Left ventricle myocardium inferior (tissue), 1 donor: ENCODE measurements around the gene ATP2A3. TPM values are rescaled to one million over a fixed set of nuclear protein-coding genes. Genes with fewer than 3 reads are reported as not detected.

Experiments
- DNase-seq: peaks from one replicate; pipeline ENCODE4 v3.0.0-alpha.2; 2020
- H3K27ac ChIP-seq: fragments of 200-600 bp; replicated peaks from 2 replicates; pipeline ENCODE4 v1.8.0; 2021
- H3K27me3 ChIP-seq: fragments of 200-600 bp; 2 replicates; pipeline ENCODE4 v1.8.0; 2021; ENCODE audit warnings: low read depth
- H3K36me3 ChIP-seq: fragments of 200-600 bp; 2 replicates; pipeline ENCODE4 v1.8.0; 2021
- H3K4me1 ChIP-seq: fragments of 200-600 bp; 2 replicates; pipeline ENCODE4 v1.8.0; 2021
- H3K4me3 ChIP-seq: fragments of 200-600 bp; 2 replicates; pipeline ENCODE4 v1.8.0; 2021; ENCODE audit warnings: mild to moderate bottlenecking, moderate library complexity
- H3K9me3 ChIP-seq: fragments of 200-600 bp; replicated peaks from 2 replicates; pipeline ENCODE4 v1.8.0; 2021
- intact Hi-C: fragments of 100-400 bp; cut with micrococcal nuclease; formaldehyde crosslinking; loops from one replicate; pipeline ENCODE4 v1.11.0; 2022
- total RNA-seq: library from RNA; stranded (reverse); fragmentation: NEBNext Ultra II Directional; extraction: Animal tissue kit (Norgen Biotek cat#: 25700); gene quantifications from one replicate; pipeline ENCODE4 v1.2.1, GENCODE V29; 2021
- TF ChIP-seq, protein P1 (sequence below): fragments of 200-600 bp; IDR thresholded peaks from 2 replicates; pipeline ENCODE4 v1.8.0; 2021; ENCODE audit warnings: antibody characterized with exemption, mild to moderate bottlenecking, borderline replicate concordance
- donor health status: DM: no; HTN: yes; CAD: no; lungs with severe emphysema.

Gene ATP2A3
- total RNA-seq, 1 donor from 2014 or later, result 8.6 TPM

DNA sequence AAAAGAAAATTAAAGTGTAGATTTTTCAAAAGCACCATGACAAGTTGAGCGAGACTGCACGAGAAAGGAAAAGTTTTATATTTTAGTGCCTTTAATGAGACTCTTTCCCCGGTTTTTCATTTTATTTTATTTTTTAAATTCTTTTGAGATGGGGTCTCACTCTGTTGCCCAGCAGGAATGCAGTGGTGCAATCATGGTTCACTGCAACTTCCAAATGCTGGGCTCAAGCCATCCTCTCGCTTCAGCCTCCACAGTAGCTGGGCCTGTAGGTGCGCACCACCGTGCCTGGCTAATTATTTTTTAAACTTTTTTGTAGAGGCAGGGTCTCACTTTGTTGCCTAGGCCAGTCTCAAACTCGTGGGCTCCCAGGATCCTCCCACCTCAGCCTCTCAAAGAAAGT, 5.7 kb upstream of the ATP2A3 start:
- peaks cover 10% of the 10 kb centered on the region for H3K4me1 ChIP-seq
- no peaks in the 10 kb centered on the region for H3K36me3 ChIP-seq
- intact Hi-C loops, result no loop called here
- H3K27ac ChIP-seq, result no peak overlapping the region
- peaks cover 8% of the 10 kb centered on the region for H3K9me3 ChIP-seq
- no peak overlapping the region for H3K4me3 ChIP-seq
- H3K27me3 ChIP-seq, result peaks cover 14% of the 10 kb centered on the region
- no peak for DNase-seq
- TF ChIP-seq, protein P1, sequence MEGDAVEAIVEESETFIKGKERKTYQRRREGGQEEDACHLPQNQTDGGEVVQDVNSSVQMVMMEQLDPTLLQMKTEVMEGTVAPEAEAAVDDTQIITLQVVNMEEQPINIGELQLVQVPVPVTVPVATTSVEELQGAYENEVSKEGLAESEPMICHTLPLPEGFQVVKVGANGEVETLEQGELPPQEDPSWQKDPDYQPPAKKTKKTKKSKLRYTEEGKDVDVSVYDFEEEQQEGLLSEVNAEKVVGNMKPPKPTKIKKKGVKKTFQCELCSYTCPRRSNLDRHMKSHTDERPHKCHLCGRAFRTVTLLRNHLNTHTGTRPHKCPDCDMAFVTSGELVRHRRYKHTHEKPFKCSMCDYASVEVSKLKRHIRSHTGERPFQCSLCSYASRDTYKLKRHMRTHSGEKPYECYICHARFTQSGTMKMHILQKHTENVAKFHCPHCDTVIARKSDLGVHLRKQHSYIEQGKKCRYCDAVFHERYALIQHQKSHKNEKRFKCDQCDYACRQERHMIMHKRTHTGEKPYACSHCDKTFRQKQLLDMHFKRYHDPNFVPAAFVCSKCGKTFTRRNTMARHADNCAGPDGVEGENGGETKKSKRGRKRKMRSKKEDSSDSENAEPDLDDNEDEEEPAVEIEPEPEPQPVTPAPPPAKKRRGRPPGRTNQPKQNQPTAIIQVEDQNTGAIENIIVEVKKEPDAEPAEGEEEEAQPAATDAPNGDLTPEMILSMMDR, result no peak

DNA sequence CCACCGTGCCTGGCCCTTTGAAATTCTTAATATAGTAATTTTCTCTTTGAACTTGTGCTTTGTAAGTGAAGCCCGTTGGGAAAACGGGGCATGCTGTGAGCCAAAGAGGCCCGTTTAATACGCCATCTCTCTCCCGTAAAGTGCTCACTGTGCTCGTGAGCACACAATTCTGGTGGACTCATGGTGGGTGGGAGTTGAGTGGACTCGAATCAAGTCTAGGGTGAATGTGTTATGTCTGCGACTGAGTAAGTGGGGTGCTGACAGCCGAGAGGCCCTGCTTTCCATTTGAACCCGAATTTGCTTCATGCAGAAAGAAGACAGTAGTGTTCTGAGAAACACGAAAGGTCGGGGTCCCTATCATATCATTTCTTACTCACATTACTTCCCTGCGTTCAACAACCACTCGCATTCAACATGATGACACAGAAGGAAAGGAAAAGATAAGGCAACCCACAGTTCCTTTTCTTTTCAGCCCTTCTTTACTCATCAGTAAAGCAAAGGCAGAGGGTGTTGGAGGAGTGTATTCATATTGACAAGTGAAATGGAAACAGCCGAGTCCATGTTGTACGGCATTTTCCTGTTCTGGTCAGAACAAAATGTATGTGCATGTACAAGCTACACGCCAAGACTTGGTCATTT, 4.8 kb upstream of the ATP2A3 start:
- H3K9me3 ChIP-seq, result no peaks in the 10 kb centered on the region
- H3K36me3 ChIP-seq, result no peaks in the 10 kb centered on the region
- DNase-seq, result no peak
- peaks cover 23% of the 10 kb centered on the region for H3K27me3 ChIP-seq
- TF ChIP-seq, protein P1, result no peak
- no peak overlapping the region for H3K27ac ChIP-seq
- H3K4me1 ChIP-seq, result peaks cover 14% of the 10 kb centered on the region
- H3K4me3 ChIP-seq, result no peak overlapping the region
- intact Hi-C loops, result no loop called here

DNA sequence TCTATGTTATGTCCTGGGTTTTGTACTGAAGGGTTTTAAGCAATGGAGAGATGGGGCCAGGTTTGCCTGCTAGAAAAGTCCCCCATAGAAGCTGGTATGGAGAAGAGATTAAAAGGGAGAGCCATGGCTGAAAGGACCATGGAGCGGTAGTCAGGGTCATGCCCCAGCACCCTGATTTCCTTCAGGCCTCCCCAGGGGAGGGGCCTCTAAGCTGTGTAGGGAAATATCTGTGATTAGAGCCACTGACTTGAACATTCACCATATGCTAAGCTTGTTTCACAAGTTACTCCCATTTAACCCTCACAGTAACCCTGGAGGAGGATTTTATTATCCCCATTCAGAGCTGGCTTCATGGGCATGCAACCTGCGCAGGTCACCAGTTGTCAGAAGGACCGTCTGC, 3.8 kb upstream of the ATP2A3 start:
- Histone ChIP-seq H3K9me3 (no peaks in the 10 kb centered on the region), H3K4me1 (peaks cover 23% of the 10 kb centered on the region), H3K36me3 (no peaks in the 10 kb centered on the region), H3K27ac (no peak overlapping the region), H3K27me3 (peaks cover 33% of the 10 kb centered on the region), H3K4me3 (no peak overlapping the region)
- intact Hi-C loops, result no loop called here
- TF ChIP-seq, protein P1, result no peak
- DNase-seq, result no peak

DNA sequence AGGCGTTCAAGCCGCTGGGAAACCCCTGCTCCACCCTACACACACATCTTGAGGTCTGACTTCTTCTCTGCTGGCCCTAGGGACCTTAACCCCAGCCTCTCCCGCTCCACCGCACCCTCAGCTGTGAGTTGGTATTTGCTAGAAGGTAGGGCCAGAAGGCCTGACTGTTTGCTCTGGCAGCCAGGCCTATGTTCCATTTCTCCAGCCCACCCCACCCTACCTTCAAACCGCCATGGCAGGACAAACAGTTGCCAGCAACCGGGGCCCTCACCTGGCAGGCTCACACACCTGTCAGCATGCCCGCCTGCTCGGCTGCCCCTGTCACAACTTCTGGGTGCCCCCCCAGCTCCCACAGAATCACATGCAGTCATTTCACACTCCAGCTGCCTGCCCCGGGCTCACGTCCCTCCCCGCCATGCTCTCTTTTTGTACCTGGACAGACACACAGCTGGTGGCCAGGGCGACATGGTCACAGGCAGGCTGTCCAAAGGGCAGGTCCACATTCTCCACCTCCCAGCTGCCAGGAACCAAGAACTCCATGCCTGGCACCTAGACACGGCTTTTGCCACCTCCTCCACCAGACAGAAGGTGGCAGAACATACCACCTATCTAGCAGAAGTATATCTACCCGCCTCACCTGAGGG, 2.6 kb upstream of the ATP2A3 start:
- Histone ChIP-seq H3K4me3 (no peak overlapping the region), H3K36me3 (no peaks in the 10 kb centered on the region), H3K4me1 (peaks cover 28% of the 10 kb centered on the region), H3K9me3 (no peaks in the 10 kb centered on the region), H3K27me3 (peaks cover 45% of the 10 kb centered on the region), H3K27ac (no peak overlapping the region)
- intact Hi-C loops, result no loop called here
- TF ChIP-seq, protein P1, result no peak
- DNase-seq, result no peak

DNA sequence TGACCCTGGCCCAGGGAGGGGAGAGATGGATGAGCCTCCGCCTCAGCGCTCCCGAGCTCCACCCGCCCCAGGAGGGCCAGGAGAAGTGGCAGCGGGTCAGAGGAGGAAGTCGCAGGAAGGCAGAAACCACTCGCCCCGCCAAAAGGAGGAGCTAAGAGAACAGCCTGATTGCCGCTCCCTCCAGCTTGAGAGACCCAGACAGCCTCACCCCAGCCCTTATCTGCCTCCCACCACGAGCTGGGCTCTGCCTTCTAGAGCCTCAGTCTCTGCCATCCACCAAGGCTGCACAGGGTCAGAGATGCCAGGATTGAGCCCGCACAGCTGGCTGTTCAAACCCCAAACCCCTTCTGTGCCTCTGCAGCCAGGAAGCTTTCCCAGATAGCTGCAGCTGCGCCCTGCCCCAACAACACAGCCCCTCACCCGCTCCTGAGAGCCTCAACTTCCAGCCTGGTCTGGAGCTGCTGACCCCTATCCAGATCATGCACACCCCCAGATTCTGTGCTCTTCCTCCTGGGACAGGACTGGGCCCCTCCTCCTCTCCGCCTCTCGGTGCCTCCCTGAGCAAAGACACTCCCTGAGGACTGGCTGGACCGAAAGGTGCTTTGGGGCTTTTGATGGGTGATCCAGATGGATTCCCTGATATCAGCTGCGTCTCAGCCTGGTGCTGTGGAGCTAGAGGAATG, 1.0 kb upstream of the ATP2A3 start:
- H3K27ac ChIP-seq, result peak overlapping the region; percentile 77
- TF ChIP-seq, protein P1, result no peak

More for the DNA sequence above, 1.0 kb upstream of the ATP2A3 start:
- H3K27me3 ChIP-seq, result peaks cover 55% of the 10 kb centered on the region
- H3K4me3 ChIP-seq, result peak overlapping the region; percentile 67
- H3K9me3 ChIP-seq, result no peaks in the 10 kb centered on the region
- intact Hi-C loops, result no loop called here
- H3K36me3 ChIP-seq, result no peaks in the 10 kb centered on the region
- DNase-seq, result peak; percentile 59
- H3K4me1 ChIP-seq, result peaks cover 42% of the 10 kb centered on the region
